Skin of body (tissue), 2 donors: ENCODE data around the gene YWHAB. TPM values are rescaled to one million over a fixed set of nuclear protein-coding genes. Genes with fewer than 3 reads are reported as not detected.

ENCODE experiments used
- DNase-seq: peaks from one replicate; lab custom pipeline; 2025; lab: John Stamatoyannopoulos, UW
- total RNA-seq: library from RNA; depleted of rRNA; stranded (reverse); fragments of >200 nt; gene quantifications from one replicate; pipeline ENCODE4 v1.2.3, GENCODE V29; 2014

The YWHAB gene
- total RNA-seq, 1 donor from 2014 or later: 87.6 TPM

DNA sequence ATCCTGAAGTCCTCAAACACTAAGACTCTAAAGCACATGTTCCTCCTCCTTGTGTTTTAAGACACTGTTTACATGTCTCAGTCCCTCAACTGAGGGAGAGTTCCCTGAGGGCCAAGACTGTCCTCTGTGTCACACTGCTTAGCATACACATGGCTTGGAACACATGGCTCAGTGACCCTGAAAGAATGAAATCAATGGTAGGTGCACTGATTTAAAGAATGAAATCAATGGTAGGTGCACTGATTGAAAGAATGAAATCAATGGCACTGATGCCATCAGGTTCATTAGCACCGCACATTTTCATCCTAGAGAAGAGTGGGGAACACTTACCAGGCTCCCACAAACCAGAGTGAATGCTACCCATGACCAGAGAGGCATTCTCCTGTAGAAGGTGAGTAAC, 64.9 kb downstream of the YWHAB start:
- DNase-seq: no peak

DNA sequence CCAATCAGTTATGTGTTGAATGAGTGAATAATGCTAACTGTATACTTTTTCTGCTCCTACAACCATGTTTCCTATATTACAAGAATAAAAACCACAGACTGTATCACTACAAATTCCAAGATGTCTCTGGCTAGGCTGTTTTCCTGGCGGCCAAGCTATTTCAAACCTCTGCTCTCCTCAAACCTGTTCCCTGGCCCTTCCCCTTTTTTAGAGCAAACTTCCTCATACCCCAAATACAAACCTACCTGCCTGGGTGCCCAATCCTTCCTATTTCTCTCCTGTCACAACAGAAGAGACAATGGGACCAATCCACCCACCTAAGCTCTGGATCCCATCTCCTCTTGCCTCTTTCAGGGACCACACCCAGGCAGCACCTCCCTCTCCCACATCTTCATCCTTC, 67.2 kb downstream of the YWHAB start:
- DNase-seq: no peak

DNA sequence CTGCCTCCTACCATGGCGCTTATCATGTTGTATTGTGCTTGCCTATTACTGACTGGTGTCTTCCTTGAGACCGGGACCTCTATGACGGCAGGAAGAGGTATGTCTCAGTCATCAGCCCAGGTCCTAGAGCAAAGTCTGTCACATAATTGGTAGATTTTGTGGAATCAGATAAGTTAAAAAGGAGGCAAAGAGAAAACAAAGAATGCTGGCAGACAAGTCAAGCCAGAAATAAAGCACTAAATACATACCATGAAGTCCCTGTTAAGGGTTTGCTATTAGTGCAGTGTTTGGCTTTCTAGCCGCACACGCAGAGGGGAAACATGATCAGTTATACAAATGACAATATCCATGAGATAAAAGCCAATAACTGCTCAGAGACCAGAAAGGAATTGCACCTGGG, 68.7 kb downstream of the YWHAB start:
- no peak for DNase-seq

DNA sequence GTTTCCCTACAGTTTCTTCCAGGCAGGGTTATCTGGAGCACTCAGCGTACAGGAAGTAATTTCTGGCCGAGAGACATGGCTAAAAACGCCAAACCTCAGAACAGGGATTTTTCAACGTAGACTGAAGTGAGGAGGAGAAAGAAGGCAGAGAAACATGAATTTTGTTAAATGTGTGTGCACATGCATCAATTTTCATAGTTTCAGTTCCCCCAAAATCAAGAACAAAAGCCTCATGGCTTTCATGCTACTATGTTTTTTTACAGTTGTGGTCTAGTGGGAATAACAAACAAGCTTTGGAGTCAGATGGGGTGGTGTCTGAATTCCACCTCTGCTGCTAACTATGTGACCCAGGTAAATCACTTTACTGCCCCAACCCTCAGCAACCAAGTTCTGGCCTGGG, 69.8 kb downstream of the YWHAB start:
- DNase-seq: no peak

DNA sequence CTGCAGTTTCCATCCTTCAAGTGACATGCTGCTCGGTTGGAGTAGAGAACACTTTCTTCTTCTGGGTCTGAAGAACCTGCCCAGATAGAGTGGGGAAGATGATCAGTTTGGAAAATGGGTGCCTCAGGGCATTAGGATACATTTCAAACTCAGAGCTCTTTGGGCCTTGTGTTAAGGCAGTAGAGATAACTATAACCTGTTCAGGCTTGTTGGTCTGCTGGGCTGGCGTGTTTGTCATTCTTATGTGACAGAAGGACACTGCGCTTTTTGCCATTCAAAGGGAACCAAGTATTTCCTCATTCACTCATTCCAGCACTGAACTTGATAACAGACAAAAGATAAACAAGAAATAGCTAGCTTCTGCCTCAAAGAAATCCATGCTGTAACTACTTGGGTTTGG, 70.9 kb downstream of the YWHAB start:
- no peak for DNase-seq

Other genes starting within 250 kb of the YWHAB start
- 5.5 TPM for gene ADA, start 234.0 kb upstream of the YWHAB start, total RNA-seq
- gene CCN5, start 170.3 kb upstream of the YWHAB start, total RNA-seq: 0.20 TPM
- gene KCNK15, start 139.8 kb upstream of the YWHAB start, total RNA-seq: 0.59 TPM
- gene RIMS4, start 75.2 kb upstream of the YWHAB start, total RNA-seq: 1.3 TPM
- gene PABPC1L, start 24.4 kb downstream of the YWHAB start, total RNA-seq: 18.3 TPM
- 4.8 TPM for gene TOMM34, start 74.7 kb downstream of the YWHAB start, total RNA-seq
- 28.3 TPM for gene STK4, start 80.8 kb downstream of the YWHAB start, total RNA-seq
- gene KCNS1, start 215.4 kb downstream of the YWHAB start, total RNA-seq: 0.49 TPM
- 5.2 TPM for gene WFDC5, start 229.5 kb downstream of the YWHAB start, total RNA-seq
- gene WFDC12, start 238.8 kb downstream of the YWHAB start, total RNA-seq: 1.1 TPM